H1 (cell line): Measurements from ENCODE around the gene PFN3. TPM values are rescaled to one million over a fixed set of nuclear protein-coding genes. Genes with fewer than 3 reads are reported as not detected.

ENCODE experiments used
- CBX5 ChIP-seq: fragments of 300-800, 300-1000 bp; sonication (generic); IDR thresholded peaks from 2 replicates; pipeline ENCODE4 v1.7.1; 2016; ENCODE audit warnings: antibody characterized with exemption, low read length, low read depth
- CEBPB ChIP-seq: IDR thresholded peaks from 2 replicates; pipeline ENCODE4 v1.6.1; 2012; ENCODE audit warnings: low read depth, low read length
- CHD1 ChIP-seq: IDR thresholded peaks from 2 replicates; pipeline ENCODE4 v1.6.1; 2012; ENCODE audit warnings: low read depth, low read length, improper control_type of control experiment
- CTBP2 ChIP-seq: IDR thresholded peaks from 2 replicates; pipeline ENCODE4 v1.7.0; 2011; ENCODE audit warnings: borderline replicate concordance, mild to moderate bottlenecking, moderate library complexity, mixed read lengths, low read length; ENCODE audit not compliant: insufficient read depth, insufficient read length
- EZH2 ChIP-seq: fragments of 200-600 bp; sonication (generic); IDR thresholded peaks from 2 replicates; pipeline ENCODE4 v1.7.1; 2012; ENCODE audit warnings: low read depth, mild to moderate bottlenecking, moderate library complexity, low read length, inconsistent platforms; ENCODE audit not compliant: severe bottlenecking
- GTF2F1 ChIP-seq: IDR thresholded peaks from 2 replicates; pipeline ENCODE4 v1.6.1; 2012; ENCODE audit warnings: low read depth, low read length, improper control_type of control experiment, borderline replicate concordance
- HDAC6 ChIP-seq: IDR thresholded peaks from one replicate; pipeline ENCODE4 v1.7.1; 2012; ENCODE audit warnings: low read depth, mild to moderate bottlenecking, inconsistent platforms, low read length, moderate library complexity
- SIX5 ChIP-seq: IDR thresholded peaks from 2 replicates; pipeline ENCODE4 v1.6.1; 2011; ENCODE audit warnings: mild to moderate bottlenecking, low read depth, low read length
- TEAD4 ChIP-seq: IDR thresholded peaks from 2 replicates; pipeline ENCODE4 v1.6.1; 2012; ENCODE audit warnings: low read depth, low read length, inconsistent platforms, mixed read lengths
- polyA plus RNA-seq, 7 experiments: library from polyadenylated mRNA; depleted of rRNA in 3 of 7; stranded (reverse) in 5 of 7; unstranded in 2 of 7; fragments of >200 nt in 5 of 7; fragments of 200-250 nt in 2 of 7; gene quantifications; 1 replicate in 5 of 7; 2 replicates in 1 of 7; 4 replicates in 1 of 7; pipeline versions ENCODE4 v1.2.1 to v1.2.3, GENCODE V29; 2011 to 2013; ENCODE audit warnings: missing spikeins in 2 of 7, mixed read lengths in 2 of 7
- total RNA-seq: library from RNA; stranded (reverse); fragmentation: NEBNext Ultra II Directional; extraction: Animal tissue kit (Norgen Biotek cat#: 25700); gene quantifications from 2 replicates; pipeline ENCODE4 v1.2.1, GENCODE V29; 2021
- TF ChIP-seq, protein P1 (sequence below): fragments of 300-600 bp; sonication (generic); IDR thresholded peaks from 2 replicates; pipeline ENCODE4 v1.7.1; 2012; ENCODE audit warnings: low read length, moderate library complexity, mild to moderate bottlenecking, inconsistent platforms; ENCODE audit not compliant: insufficient replicate concordance

PFN3 gene
- total and polyA plus RNA-seq, 2 of the 8 experiments (the other 6 are each of a cell fraction or from before 2014, with no cell fraction given), result not detected

DNA sequence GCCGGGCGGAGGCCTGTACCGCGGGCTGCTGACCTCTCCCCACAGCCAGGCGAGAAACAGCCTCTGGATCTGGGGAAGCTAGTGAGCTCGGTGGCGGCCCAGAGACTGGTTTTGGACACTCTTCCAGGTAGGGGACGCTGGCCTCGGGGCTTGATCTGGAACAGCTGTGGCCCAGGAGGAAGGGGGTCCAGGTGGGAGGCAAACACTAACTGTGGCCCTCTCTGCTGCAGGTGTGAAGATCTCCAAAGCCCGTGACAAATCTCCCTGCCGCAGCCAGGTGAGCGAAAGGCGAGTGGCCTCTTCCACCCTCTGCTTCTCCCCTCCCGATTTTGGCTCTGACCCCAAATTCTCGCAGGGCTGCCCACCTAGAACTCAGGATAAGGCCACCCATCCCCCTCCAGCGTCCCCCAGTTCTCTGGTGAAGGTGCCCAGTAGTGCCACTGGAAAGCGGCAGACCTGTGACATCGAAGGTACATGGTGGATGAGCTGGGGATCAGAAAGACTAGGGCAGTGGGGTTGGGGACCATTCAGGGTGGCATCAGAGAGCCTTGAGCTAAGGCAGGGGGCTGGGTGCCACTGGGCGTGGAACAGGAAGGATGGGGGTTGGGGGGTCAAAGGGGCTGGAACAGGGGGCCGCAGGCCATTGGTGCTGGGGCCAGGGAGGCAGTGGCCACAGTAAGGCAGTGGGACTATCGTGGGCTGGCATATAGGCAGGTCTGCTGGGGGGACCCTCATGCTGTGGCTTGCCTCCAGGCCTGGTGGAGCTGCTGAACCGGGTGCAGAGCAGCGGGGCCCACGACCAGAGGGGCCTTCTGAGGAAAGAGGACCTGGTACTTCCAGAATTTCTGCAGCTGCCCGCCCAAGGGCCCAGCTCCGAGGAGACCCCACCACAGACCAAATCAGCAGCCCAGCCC, 29.1 kb downstream of the PFN3 start (continued):
- TF ChIP-seq, protein P1, sequence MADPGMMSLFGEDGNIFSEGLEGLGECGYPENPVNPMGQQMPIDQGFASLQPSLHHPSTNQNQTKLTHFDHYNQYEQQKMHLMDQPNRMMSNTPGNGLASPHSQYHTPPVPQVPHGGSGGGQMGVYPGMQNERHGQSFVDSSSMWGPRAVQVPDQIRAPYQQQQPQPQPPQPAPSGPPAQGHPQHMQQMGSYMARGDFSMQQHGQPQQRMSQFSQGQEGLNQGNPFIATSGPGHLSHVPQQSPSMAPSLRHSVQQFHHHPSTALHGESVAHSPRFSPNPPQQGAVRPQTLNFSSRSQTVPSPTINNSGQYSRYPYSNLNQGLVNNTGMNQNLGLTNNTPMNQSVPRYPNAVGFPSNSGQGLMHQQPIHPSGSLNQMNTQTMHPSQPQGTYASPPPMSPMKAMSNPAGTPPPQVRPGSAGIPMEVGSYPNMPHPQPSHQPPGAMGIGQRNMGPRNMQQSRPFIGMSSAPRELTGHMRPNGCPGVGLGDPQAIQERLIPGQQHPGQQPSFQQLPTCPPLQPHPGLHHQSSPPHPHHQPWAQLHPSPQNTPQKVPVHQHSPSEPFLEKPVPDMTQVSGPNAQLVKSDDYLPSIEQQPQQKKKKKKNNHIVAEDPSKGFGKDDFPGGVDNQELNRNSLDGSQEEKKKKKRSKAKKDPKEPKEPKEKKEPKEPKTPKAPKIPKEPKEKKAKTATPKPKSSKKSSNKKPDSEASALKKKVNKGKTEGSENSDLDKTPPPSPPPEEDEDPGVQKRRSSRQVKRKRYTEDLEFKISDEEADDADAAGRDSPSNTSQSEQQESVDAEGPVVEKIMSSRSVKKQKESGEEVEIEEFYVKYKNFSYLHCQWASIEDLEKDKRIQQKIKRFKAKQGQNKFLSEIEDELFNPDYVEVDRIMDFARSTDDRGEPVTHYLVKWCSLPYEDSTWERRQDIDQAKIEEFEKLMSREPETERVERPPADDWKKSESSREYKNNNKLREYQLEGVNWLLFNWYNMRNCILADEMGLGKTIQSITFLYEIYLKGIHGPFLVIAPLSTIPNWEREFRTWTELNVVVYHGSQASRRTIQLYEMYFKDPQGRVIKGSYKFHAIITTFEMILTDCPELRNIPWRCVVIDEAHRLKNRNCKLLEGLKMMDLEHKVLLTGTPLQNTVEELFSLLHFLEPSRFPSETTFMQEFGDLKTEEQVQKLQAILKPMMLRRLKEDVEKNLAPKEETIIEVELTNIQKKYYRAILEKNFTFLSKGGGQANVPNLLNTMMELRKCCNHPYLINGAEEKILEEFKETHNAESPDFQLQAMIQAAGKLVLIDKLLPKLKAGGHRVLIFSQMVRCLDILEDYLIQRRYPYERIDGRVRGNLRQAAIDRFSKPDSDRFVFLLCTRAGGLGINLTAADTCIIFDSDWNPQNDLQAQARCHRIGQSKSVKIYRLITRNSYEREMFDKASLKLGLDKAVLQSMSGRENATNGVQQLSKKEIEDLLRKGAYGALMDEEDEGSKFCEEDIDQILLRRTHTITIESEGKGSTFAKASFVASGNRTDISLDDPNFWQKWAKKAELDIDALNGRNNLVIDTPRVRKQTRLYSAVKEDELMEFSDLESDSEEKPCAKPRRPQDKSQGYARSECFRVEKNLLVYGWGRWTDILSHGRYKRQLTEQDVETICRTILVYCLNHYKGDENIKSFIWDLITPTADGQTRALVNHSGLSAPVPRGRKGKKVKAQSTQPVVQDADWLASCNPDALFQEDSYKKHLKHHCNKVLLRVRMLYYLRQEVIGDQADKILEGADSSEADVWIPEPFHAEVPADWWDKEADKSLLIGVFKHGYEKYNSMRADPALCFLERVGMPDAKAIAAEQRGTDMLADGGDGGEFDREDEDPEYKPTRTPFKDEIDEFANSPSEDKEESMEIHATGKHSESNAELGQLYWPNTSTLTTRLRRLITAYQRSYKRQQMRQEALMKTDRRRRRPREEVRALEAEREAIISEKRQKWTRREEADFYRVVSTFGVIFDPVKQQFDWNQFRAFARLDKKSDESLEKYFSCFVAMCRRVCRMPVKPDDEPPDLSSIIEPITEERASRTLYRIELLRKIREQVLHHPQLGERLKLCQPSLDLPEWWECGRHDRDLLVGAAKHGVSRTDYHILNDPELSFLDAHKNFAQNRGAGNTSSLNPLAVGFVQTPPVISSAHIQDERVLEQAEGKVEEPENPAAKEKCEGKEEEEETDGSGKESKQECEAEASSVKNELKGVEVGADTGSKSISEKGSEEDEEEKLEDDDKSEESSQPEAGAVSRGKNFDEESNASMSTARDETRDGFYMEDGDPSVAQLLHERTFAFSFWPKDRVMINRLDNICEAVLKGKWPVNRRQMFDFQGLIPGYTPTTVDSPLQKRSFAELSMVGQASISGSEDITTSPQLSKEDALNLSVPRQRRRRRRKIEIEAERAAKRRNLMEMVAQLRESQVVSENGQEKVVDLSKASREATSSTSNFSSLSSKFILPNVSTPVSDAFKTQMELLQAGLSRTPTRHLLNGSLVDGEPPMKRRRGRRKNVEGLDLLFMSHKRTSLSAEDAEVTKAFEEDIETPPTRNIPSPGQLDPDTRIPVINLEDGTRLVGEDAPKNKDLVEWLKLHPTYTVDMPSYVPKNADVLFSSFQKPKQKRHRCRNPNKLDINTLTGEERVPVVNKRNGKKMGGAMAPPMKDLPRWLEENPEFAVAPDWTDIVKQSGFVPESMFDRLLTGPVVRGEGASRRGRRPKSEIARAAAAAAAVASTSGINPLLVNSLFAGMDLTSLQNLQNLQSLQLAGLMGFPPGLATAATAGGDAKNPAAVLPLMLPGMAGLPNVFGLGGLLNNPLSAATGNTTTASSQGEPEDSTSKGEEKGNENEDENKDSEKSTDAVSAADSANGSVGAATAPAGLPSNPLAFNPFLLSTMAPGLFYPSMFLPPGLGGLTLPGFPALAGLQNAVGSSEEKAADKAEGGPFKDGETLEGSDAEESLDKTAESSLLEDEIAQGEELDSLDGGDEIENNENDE, result no peak
- TF ChIP-seq CTBP2 (no peak), CHD1 (no peak), GTF2F1 (no peak), SIX5 (no peak), HDAC6 (no peak), CBX5 (no peak), TEAD4 (no peak), CEBPB (no peak), EZH2 (no peak)
